ENCODE measurements around the gene FRMD4A.

Gene FRMD4A

GRCh38 chr10:13961853-13962252 lies 368.9 kb downstream of the FRMD4A start:
- Histone ChIP-seq H3K4me2 (ENCODE audit: low read depth, low read length, poor library complexity, severe bottlenecking) (no peak overlapping the region), H3K9me2 (replicated peaks; ENCODE audit: insufficient read depth, low read length) (no peaks in the 10 kb centered on the region), H3K9me3 (ENCODE audit: insufficient read depth, low read length) (no peaks in the 10 kb centered on the region), H3F3A (ENCODE audit: insufficient read depth) (no peaks in the 10 kb centered on the region), H3K27ac (ENCODE audit: low read depth, low read length) (no peak overlapping the region), H3K9ac (ENCODE audit: low read length) (no peak overlapping the region), H3K36me3 (ENCODE audit: low read length) (no peaks in the 10 kb centered on the region), H4K20me1 (ENCODE audit: low read depth, low read length) (no peaks in the 10 kb centered on the region), H3K79me2 (ENCODE audit: insufficient read depth, low read length) (no peaks in the 10 kb centered on the region), H3K4me3 (ENCODE audit: insufficient read depth, low read length, poor library complexity, severe bottlenecking) (no peak overlapping the region), H3K27me3 (ENCODE audit: low read length) (no peaks in the 10 kb centered on the region), H2AFZ (ENCODE audit: low read depth, low read length, severe bottlenecking) (no peak overlapping the region)
- no peak for TF ChIP-seq EZH2phosphoT487 (conservative IDR thresholded peaks at IDR 0.05; ENCODE audit: low read length)
- TF ChIP-seq, protein P1, sequence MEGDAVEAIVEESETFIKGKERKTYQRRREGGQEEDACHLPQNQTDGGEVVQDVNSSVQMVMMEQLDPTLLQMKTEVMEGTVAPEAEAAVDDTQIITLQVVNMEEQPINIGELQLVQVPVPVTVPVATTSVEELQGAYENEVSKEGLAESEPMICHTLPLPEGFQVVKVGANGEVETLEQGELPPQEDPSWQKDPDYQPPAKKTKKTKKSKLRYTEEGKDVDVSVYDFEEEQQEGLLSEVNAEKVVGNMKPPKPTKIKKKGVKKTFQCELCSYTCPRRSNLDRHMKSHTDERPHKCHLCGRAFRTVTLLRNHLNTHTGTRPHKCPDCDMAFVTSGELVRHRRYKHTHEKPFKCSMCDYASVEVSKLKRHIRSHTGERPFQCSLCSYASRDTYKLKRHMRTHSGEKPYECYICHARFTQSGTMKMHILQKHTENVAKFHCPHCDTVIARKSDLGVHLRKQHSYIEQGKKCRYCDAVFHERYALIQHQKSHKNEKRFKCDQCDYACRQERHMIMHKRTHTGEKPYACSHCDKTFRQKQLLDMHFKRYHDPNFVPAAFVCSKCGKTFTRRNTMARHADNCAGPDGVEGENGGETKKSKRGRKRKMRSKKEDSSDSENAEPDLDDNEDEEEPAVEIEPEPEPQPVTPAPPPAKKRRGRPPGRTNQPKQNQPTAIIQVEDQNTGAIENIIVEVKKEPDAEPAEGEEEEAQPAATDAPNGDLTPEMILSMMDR (IDR thresholded peaks at IDR 0.05; ENCODE audit: insufficient read depth, low read length, poor library complexity, severe bottlenecking), result no peak

- Histone ChIP-seq H3K9me3 (ENCODE audit: insufficient read depth, low read length) (no peaks in the 10 kb centered on the region), H3K4me2 (ENCODE audit: low read depth, low read length, poor library complexity, severe bottlenecking) (no peak overlapping the region), H4K20me1 (ENCODE audit: low read depth, low read length) (no peaks in the 10 kb centered on the region), H3K27me3 (ENCODE audit: low read length) (no peaks in the 10 kb centered on the region), H3K9ac (ENCODE audit: low read length) (no peak overlapping the region), H3K9me2 (replicated peaks; ENCODE audit: insufficient read depth, low read length) (no peaks in the 10 kb centered on the region), H3K36me3 (ENCODE audit: low read length) (no peaks in the 10 kb centered on the region), H3K4me3 (ENCODE audit: insufficient read depth, low read length, poor library complexity, severe bottlenecking) (no peak overlapping the region), H3K27ac (ENCODE audit: low read depth, low read length) (no peak overlapping the region), H3K79me2 (ENCODE audit: insufficient read depth, low read length) (no peaks in the 10 kb centered on the region), H3F3A (ENCODE audit: insufficient read depth) (no peaks in the 10 kb centered on the region), H2AFZ (ENCODE audit: low read depth, low read length, severe bottlenecking) (no peak overlapping the region)
- TF ChIP-seq, protein P1 (IDR thresholded peaks at IDR 0.05; ENCODE audit: insufficient read depth, low read length, poor library complexity, severe bottlenecking), result no peak
- no peak for TF ChIP-seq EZH2phosphoT487 (conservative IDR thresholded peaks at IDR 0.05; ENCODE audit: low read length)
These were observed 369.6 kb downstream of the FRMD4A start for GRCh38 chr10:13961097-13961496.

GRCh38 chr10:13960603-13961002 lies 370.1 kb downstream of the FRMD4A start:
- Histone ChIP-seq H3K9me3 (ENCODE audit: insufficient read depth, low read length) (no peaks in the 10 kb centered on the region), H3K27me3 (ENCODE audit: low read length) (no peaks in the 10 kb centered on the region), H3K4me2 (ENCODE audit: low read depth, low read length, poor library complexity, severe bottlenecking) (no peak overlapping the region), H3K4me3 (ENCODE audit: insufficient read depth, low read length, poor library complexity, severe bottlenecking) (no peak overlapping the region), H3F3A (ENCODE audit: insufficient read depth) (no peaks in the 10 kb centered on the region), H2AFZ (ENCODE audit: low read depth, low read length, severe bottlenecking) (no peak overlapping the region), H3K9ac (ENCODE audit: low read length) (no peak overlapping the region), H3K9me2 (replicated peaks; ENCODE audit: insufficient read depth, low read length) (no peaks in the 10 kb centered on the region), H3K36me3 (ENCODE audit: low read length) (no peaks in the 10 kb centered on the region), H3K79me2 (ENCODE audit: insufficient read depth, low read length) (no peaks in the 10 kb centered on the region), H3K27ac (ENCODE audit: low read depth, low read length) (no peak overlapping the region), H4K20me1 (ENCODE audit: low read depth, low read length) (no peaks in the 10 kb centered on the region)
- TF ChIP-seq, protein P1 (IDR thresholded peaks at IDR 0.05; ENCODE audit: insufficient read depth, low read length, poor library complexity, severe bottlenecking), result no peak
- TF ChIP-seq EZH2phosphoT487 (conservative IDR thresholded peaks at IDR 0.05; ENCODE audit: low read length), result no peak

Measured in SU-DHL-6 (cell line).